ENCODE results near the gene MMD2.

MMD2 gene

DNA sequence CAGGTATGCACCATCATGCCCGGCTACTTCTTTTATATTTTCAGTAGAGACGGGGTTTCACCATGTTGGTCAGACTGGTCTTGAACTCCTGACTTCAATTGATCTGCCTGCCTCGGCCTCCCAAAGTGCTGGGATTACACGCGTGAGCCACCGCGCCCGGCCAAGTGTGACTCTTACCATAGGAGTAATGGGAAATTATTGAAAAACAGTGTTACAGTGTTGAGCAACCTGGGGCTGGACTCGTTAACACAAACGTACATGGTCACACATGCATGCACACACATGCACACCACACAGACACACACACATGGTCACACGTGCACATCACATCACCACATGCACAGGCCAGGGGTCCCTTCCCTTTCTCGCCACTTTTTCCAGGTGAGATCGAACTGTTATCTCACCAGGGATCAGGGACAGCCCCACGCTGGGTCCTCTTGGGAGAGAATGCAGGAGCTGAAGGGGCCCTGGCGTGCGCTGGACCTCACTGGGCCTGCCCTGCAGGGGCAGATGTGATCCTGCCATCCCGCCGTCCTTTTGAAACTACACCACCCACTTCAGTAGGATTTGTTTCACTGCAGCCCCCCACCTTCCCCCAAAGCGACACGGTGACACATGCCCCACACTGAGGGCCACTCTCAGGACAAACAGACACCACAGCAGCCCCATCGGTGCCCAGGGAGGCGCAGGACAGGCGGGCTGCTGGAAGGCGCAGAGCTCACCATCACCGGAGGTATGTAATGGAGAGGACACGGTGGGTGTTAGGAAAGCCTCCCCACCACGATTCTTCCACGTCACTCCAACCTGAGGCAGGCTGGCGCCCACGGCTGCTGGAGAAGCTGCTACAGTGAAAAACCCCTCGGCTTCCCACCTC is 85.7 kb downstream of the MMD2 start:
- in situ Hi-C loops (cut with HindIII; ENCODE audit: low sequenced_read_pairs): no loop called here

- in situ Hi-C loops (cut with HindIII; ENCODE audit: low sequenced_read_pairs): no loop called here
Observed at GRCh38 chr7:4871930-4872675, 86.9 kb downstream of the MMD2 start.

DNA sequence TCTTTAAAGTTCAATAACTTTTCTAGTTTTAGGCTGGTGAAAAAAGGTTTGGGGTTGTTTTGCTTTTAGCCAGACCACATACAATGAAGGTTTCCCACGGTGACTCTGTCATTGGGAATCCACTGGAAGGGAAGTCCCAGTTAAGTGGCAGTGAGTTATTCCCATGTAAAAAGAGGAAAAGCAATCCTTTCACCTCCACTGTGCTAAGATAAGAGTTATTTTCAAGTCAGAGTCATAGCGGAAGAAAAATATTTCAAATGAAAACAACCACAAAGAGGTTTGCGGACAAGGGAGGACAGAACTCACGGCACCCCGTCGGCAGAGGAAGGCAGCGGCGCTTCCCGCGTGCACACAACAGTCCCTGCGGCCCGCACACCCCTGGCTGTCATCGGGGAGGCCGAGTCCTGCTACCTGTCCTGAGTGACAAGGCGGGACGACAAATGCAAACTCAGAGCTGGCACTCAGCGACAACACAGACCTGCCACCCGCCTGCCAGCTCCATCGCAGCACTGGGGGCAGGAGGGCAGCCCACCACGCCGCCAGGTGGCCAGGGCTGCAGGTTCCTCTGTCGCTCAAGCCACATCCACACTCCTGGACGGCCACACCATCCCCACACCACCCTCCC is 87.8 kb downstream of the MMD2 start:
- in situ Hi-C loops (cut with HindIII; ENCODE audit: low sequenced_read_pairs): no loop called here

DNA sequence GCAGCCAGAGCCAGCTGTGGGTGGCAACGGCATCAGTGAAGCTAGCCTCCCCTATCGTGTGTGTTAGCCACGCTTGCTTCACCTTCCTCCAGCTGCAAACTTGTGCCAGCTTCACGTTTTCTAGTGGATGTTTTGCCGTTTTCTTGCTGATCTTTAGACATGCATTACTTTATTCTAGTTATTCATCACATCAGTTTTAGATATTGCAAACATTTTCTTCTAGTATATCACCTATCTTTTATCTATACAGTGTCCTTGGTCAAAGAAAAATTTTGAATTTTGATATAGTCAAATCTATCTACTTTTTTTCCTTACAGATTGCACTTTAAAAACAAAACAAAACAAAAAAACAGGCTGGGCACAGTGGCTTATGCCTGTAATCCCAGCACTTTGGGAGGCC is 90.5 kb downstream of the MMD2 start:
- in situ Hi-C loops (cut with HindIII; ENCODE audit: low sequenced_read_pairs): no loop called here

DNA sequence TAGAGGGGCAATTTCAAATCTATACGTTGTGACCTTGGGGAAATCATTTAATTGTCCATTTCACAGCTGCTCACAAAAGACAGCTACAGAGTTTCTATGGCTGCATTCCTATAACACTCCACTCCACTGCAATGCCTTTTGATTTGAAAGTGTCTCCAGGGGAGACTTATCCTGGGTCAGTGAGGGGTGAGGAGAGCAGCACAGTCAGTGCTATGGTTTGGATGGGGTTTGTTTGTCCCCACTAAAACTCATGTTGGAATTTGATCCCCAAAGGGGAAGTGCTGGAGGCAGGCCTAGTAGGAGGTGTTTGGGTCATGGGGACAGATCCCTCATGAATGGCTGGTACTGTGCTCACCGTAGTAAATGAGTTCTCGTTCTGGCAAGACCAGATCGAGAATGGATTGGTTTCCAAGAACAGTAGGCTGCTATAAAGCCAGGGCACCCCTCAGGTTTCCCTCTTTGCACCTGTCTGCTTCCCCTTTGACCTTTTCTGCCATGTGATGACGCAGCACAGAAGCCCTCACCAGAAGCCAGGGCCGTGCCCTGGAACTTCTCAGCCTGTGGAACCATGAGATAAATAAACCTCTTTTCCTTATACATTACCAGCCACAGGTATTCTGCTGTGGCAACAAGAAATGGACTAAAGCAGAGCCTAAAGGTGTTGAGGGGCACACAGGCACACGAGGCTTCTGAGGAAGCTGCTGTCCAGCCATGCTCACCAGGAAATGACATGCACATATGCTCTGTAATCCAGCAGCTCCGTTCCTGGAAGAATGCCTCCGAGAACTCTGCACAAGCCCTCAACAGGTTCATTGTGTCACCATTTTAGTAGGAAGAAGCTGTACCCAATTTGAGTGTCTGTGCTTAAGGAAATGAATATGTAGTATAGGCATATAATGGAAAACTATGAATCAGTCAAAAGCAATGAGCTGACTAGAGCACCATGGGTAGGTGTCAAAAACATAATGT is 92.2 kb downstream of the MMD2 start:
- in situ Hi-C loops (cut with HindIII; ENCODE audit: low sequenced_read_pairs): no loop called here

- in situ Hi-C loops (cut with HindIII; ENCODE audit: low sequenced_read_pairs): no loop called here
Observed at GRCh38 chr7:4862156-4862555, 96.8 kb downstream of the MMD2 start.

DNA sequence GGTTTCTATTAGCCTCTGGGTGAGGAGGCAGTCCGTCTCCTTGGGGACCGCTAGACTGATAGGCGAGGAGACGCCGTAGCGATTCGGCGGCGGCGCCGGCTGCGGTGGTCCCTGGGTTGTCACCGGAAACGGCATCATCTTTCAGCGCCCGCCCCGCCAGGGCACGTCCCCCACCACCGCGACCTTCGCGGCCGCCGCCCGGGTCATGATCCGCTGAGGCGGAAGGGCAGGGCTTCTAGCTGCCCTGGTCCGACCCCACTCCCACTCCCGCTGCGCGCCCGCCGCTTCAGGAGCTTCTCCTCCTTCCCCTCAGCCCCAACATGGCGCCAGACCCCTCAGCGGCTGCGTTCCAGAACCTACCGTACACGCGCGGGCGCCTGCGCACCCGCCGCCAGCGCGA is 97.3 kb downstream of the MMD2 start, which contains the start of gene PAPOLB:
TSS of gene PAPOLB (minus strand) at position 358 of the 400 bp plus-strand sequence. CDS start at position 138, 220 bp downstream.
- in situ Hi-C loops (cut with HindIII; ENCODE audit: low sequenced_read_pairs): no loop called here

- in situ Hi-C loops (cut with HindIII; ENCODE audit: low sequenced_read_pairs): no loop called here
Observed at GRCh38 chr7:4861227-4861626, 97.8 kb downstream of the MMD2 start.

DNA sequence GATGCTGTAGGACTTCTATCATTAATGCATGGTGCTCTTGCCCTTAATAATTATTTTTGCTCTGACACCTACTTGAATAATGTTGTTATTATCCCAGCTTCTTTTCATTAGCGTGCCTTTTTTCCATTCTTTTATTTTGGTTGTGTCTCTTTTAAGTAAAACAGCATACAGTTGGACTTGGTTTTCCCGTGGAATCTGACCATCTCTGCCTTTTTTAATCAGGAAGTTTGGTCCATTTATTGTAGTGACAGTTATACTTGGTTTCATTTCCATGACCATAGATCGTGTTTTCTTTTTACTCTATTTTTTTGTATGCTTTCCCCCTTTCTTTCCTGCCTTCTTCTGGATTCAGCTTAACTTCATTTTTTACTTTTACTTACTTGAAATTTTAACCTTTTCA is 101.8 kb downstream of the MMD2 start:
- in situ Hi-C loops (cut with HindIII; ENCODE audit: low sequenced_read_pairs): no loop called here

- in situ Hi-C loops (cut with HindIII; ENCODE audit: low sequenced_read_pairs): no loop called here
Observed at GRCh38 chr7:4856336-4857057, 102.5 kb downstream of the MMD2 start.

All from endothelial cell of hepatic sinusoid (primary cell).